Measurements from ENCODE around the gene FBXL19.

DNA sequence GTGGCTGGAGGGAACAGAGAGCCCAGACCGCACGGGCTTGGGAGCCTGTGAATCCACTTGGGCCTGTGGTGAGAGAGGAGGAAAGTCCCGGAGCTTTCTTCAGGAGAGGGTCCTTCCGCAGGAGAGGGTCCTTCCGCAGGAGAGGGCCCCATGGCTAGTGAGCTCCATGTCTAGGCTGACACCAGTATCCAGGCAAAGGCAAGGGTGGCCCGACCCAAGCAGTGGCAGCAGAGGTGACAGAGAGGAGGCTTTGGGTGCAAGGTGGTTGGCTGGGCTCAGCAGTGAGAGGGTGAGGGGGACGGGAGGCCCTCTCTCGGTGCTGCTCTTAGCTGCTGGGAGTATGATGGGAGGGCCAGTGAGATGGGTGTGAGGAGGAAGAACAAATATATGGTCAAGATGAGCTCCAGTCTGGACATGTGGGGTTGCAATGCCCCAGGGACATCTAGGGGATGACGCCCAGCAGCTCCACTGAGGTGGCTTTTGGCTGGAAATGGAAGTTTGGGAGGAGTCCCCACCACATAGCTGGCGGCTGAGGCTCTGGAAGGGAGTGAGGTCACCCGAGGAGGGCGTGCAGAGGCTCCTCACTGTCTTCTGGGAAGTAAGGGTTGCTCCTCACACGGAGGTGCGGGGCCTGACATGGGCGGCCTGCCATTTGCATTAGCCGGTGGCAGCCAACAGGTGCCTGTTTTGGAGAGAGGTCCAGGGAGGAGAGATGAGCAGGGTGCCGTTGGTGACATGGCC, 59.3 kb downstream of the FBXL19 start:
- TF ChIP-seq TAF1 (IDR thresholded peaks at IDR 0.05; ENCODE audit: low read depth, low read length) = no peak
- peak; percentile 20; the same call in 1 of the 2 replicates for TF ChIP-seq POLR2A (IDR thresholded peaks at IDR 0.05; ENCODE audit: low read depth, low read length)
